Measurements from ENCODE around the gene RBM39.

Gene RBM39

GRCh38 chr20:35697696-35698297, 44.3 kb downstream of the RBM39 start:
- Histone ChIP-seq H3K18ac (ENCODE audit: low read depth in 1 of 2, low read length in 2 of 2) (no peak overlapping the region), H2AK5ac (ENCODE audit: low read length, severe bottlenecking) (no peak overlapping the region), H4K8ac (ENCODE audit: low read length) (no peak overlapping the region), H3K9ac (ENCODE audit: low read length) (peak overlapping the region; percentile 99), H3K36me3 (ENCODE audit: control insufficient read depth in 1 of 2, insufficient read depth in 2 of 2, low read depth in 1 of 2, low read length in 2 of 2) (peaks cover 21 to 48% of the 10 kb centered on the region in 2 experiments), H3K79me1 (replicated peaks; ENCODE audit: low read length, poor library complexity, severe bottlenecking) (peaks cover 21% of the 10 kb centered on the region), H2BK120ac (ENCODE audit: low read depth, low read length) (no peak overlapping the region), H4K91ac (ENCODE audit: low read length) (no peak overlapping the region), H3K9me3 (ENCODE audit: control insufficient read depth, low read length) (no peaks in the 10 kb centered on the region), H2BK12ac (ENCODE audit: low read length in 2 of 2) (no peak overlapping the region), H3K4me3 (ENCODE audit: insufficient read depth in 1 of 2, low read depth in 1 of 2, low read length in 2 of 2) (peak overlapping the region in 1 of 2 experiments; percentile 99), H3K27ac (ENCODE audit: low read length, poor library complexity, severe bottlenecking) (no peak overlapping the region), H2BK5ac (ENCODE audit: low read depth, low read length, poor library complexity, severe bottlenecking) (peak overlapping the region; percentile 9), H3K4ac (ENCODE audit: low read depth in 1 of 2, low read length in 2 of 2) (no peak overlapping the region), H3K14ac (ENCODE audit: low read length in 2 of 2) (no peak overlapping the region), H3K4me1 (ENCODE audit: control insufficient read depth, insufficient read depth, low read depth, low read length) (peaks cover 14% of the 10 kb centered on the region), H2AFZ (ENCODE audit: low read depth, low read length) (no peak overlapping the region), H3K27me3 (ENCODE audit: control insufficient read depth in 1 of 2, insufficient read depth in 1 of 2, low read length in 2 of 2) (no peaks in the 10 kb centered on the region), H3K23ac (ENCODE audit: low read length in 2 of 2) (peak overlapping the region in 1 of 2 experiments; percentile 78), H2BK15ac (ENCODE audit: low read depth, poor library complexity, severe bottlenecking) (no peak overlapping the region), H3K4me2 (ENCODE audit: low read length, poor library complexity, severe bottlenecking) (peak overlapping the region; percentile 91)
- WGBS = 89% methylated on average over 9 of the region's 9 CpGs
- DNase-seq = no peak

- H4K91ac ChIP-seq (ENCODE audit: low read length) = no peak overlapping the region
- no peak overlapping the region for H2BK120ac ChIP-seq (ENCODE audit: low read depth, low read length)
- H3K36me3 ChIP-seq (ENCODE audit: control insufficient read depth in 1 of 2, insufficient read depth in 2 of 2, low read depth in 1 of 2, low read length in 2 of 2) = peaks cover 22 to 36% of the 10 kb centered on the region in 2 experiments
- H2BK5ac ChIP-seq (ENCODE audit: low read depth, low read length, poor library complexity, severe bottlenecking) = no peak overlapping the region
- H3K27ac ChIP-seq (ENCODE audit: low read length, poor library complexity, severe bottlenecking) = no peak overlapping the region
- no peak overlapping the region for H2AFZ ChIP-seq (ENCODE audit: low read depth, low read length)
- no peak overlapping the region for H3K4me3 ChIP-seq (ENCODE audit: insufficient read depth in 1 of 2, low read depth in 1 of 2, low read length in 2 of 2)
- H3K79me1 ChIP-seq (replicated peaks; ENCODE audit: low read length, poor library complexity, severe bottlenecking) = peaks cover 23% of the 10 kb centered on the region
- no peak for DNase-seq
- H3K23ac ChIP-seq (ENCODE audit: low read length in 2 of 2) = no peak overlapping the region
- peak overlapping the region in 1 of 2 experiments; percentile 17 for H3K18ac ChIP-seq (ENCODE audit: low read depth in 1 of 2, low read length in 2 of 2)
- H3K9ac ChIP-seq (ENCODE audit: low read length) = no peak overlapping the region
- H3K4ac ChIP-seq (ENCODE audit: low read depth in 1 of 2, low read length in 2 of 2) = no peak overlapping the region
- no peak overlapping the region for H4K8ac ChIP-seq (ENCODE audit: low read length)
- H3K4me1 ChIP-seq (ENCODE audit: control insufficient read depth, insufficient read depth, low read depth, low read length) = peaks cover 11% of the 10 kb centered on the region
- no peak overlapping the region for H2AK5ac ChIP-seq (ENCODE audit: low read length, severe bottlenecking)
- no peak overlapping the region for H2BK12ac ChIP-seq (ENCODE audit: low read length in 2 of 2)
- H3K27me3 ChIP-seq (ENCODE audit: control insufficient read depth in 1 of 2, insufficient read depth in 1 of 2, low read length in 2 of 2) = no peaks in the 10 kb centered on the region
- no peak overlapping the region for H2BK15ac ChIP-seq (ENCODE audit: low read depth, poor library complexity, severe bottlenecking)
- no peak overlapping the region for H3K14ac ChIP-seq (ENCODE audit: low read length in 2 of 2)
- no peaks in the 10 kb centered on the region for H3K9me3 ChIP-seq (ENCODE audit: control insufficient read depth, low read length)
- WGBS = 84% methylated on average over 2 of the region's 4 CpGs
- H3K4me2 ChIP-seq (ENCODE audit: low read length, poor library complexity, severe bottlenecking) = no peak overlapping the region
Measured at GRCh38 chr20:35695978-35696377, 46.1 kb downstream of the RBM39 start.

GRCh38 chr20:35695245-35695749, 46.8 kb downstream of the RBM39 start:
- peaks cover 23 to 36% of the 10 kb centered on the region in 2 experiments for H3K36me3 ChIP-seq (ENCODE audit: control insufficient read depth in 1 of 2, insufficient read depth in 2 of 2, low read depth in 1 of 2, low read length in 2 of 2)
- H3K23ac ChIP-seq (ENCODE audit: low read length in 2 of 2) = no peak overlapping the region
- H3K4ac ChIP-seq (ENCODE audit: low read depth in 1 of 2, low read length in 2 of 2) = no peak overlapping the region
- no peak overlapping the region for H2BK120ac ChIP-seq (ENCODE audit: low read depth, low read length)
- H3K4me2 ChIP-seq (ENCODE audit: low read length, poor library complexity, severe bottlenecking) = no peak overlapping the region
- H3K27ac ChIP-seq (ENCODE audit: low read length, poor library complexity, severe bottlenecking) = no peak overlapping the region
- H2BK12ac ChIP-seq (ENCODE audit: low read length in 2 of 2) = no peak overlapping the region
- H2BK15ac ChIP-seq (ENCODE audit: low read depth, poor library complexity, severe bottlenecking) = no peak overlapping the region
- no peak for DNase-seq
- H2AK5ac ChIP-seq (ENCODE audit: low read length, severe bottlenecking) = no peak overlapping the region
- H2AFZ ChIP-seq (ENCODE audit: low read depth, low read length) = no peak overlapping the region
- WGBS = 74% methylated on average over 2 of the region's 2 CpGs
- H4K8ac ChIP-seq (ENCODE audit: low read length) = no peak overlapping the region
- peaks cover 24% of the 10 kb centered on the region for H3K79me1 ChIP-seq (replicated peaks; ENCODE audit: low read length, poor library complexity, severe bottlenecking)
- no peak overlapping the region for H3K14ac ChIP-seq (ENCODE audit: low read length in 2 of 2)
- H3K18ac ChIP-seq (ENCODE audit: low read depth in 1 of 2, low read length in 2 of 2) = no peak overlapping the region
- no peaks in the 10 kb centered on the region for H3K27me3 ChIP-seq (ENCODE audit: control insufficient read depth in 1 of 2, insufficient read depth in 1 of 2, low read length in 2 of 2)
- peaks cover 9% of the 10 kb centered on the region for H3K4me1 ChIP-seq (ENCODE audit: control insufficient read depth, insufficient read depth, low read depth, low read length)
- no peak overlapping the region for H2BK5ac ChIP-seq (ENCODE audit: low read depth, low read length, poor library complexity, severe bottlenecking)
- H3K4me3 ChIP-seq (ENCODE audit: insufficient read depth in 1 of 2, low read depth in 1 of 2, low read length in 2 of 2) = no peak overlapping the region
- no peak overlapping the region for H4K91ac ChIP-seq (ENCODE audit: low read length)
- no peak overlapping the region for H3K9ac ChIP-seq (ENCODE audit: low read length)
- no peaks in the 10 kb centered on the region for H3K9me3 ChIP-seq (ENCODE audit: control insufficient read depth, low read length)

- no peak overlapping the region for H2BK15ac ChIP-seq (ENCODE audit: low read depth, poor library complexity, severe bottlenecking)
- no peaks in the 10 kb centered on the region for H3K4me1 ChIP-seq (ENCODE audit: control insufficient read depth, insufficient read depth, low read depth, low read length)
- no peak overlapping the region for H3K4me2 ChIP-seq (ENCODE audit: low read length, poor library complexity, severe bottlenecking)
- peaks cover 8% of the 10 kb centered on the region for H3K79me1 ChIP-seq (replicated peaks; ENCODE audit: low read length, poor library complexity, severe bottlenecking)
- no peak overlapping the region for H3K4me3 ChIP-seq (ENCODE audit: insufficient read depth in 1 of 2, low read depth in 1 of 2, low read length in 2 of 2)
- WGBS = 100% methylated on average over 4 of the region's 4 CpGs
- no peak overlapping the region for H3K4ac ChIP-seq (ENCODE audit: low read depth in 1 of 2, low read length in 2 of 2)
- H3K9ac ChIP-seq (ENCODE audit: low read length) = no peak overlapping the region
- no peak overlapping the region for H3K18ac ChIP-seq (ENCODE audit: low read depth in 1 of 2, low read length in 2 of 2)
- peaks cover 50 to 58% of the 10 kb centered on the region in 2 experiments for H3K36me3 ChIP-seq (ENCODE audit: control insufficient read depth in 1 of 2, insufficient read depth in 2 of 2, low read depth in 1 of 2, low read length in 2 of 2)
- no peak overlapping the region for H2AFZ ChIP-seq (ENCODE audit: low read depth, low read length)
- H3K27ac ChIP-seq (ENCODE audit: low read length, poor library complexity, severe bottlenecking) = no peak overlapping the region
- no peak overlapping the region for H3K23ac ChIP-seq (ENCODE audit: low read length in 2 of 2)
- H3K27me3 ChIP-seq (ENCODE audit: control insufficient read depth in 1 of 2, insufficient read depth in 1 of 2, low read length in 2 of 2) = no peaks in the 10 kb centered on the region
- no peaks in the 10 kb centered on the region for H3K9me3 ChIP-seq (ENCODE audit: control insufficient read depth, low read length)
- no peak overlapping the region for H2BK120ac ChIP-seq (ENCODE audit: low read depth, low read length)
- no peak overlapping the region for H2BK12ac ChIP-seq (ENCODE audit: low read length in 2 of 2)
- DNase-seq = no peak
- H4K8ac ChIP-seq (ENCODE audit: low read length) = no peak overlapping the region
- H2AK5ac ChIP-seq (ENCODE audit: low read length, severe bottlenecking) = no peak overlapping the region
- H3K14ac ChIP-seq (ENCODE audit: low read length in 2 of 2) = no peak overlapping the region
- no peak overlapping the region for H4K91ac ChIP-seq (ENCODE audit: low read length)
- H2BK5ac ChIP-seq (ENCODE audit: low read depth, low read length, poor library complexity, severe bottlenecking) = no peak overlapping the region
Measured at GRCh38 chr20:35690265-35690664, 51.8 kb downstream of the RBM39 start.

All from mesenchymal stem cell (in vitro differentiated cells and primary cell).